HTERT RPE-1 (cell line): ENCODE data around the gene GABRG2.
"Not testable (repeated sequence)": the region's sequence is repeated elsewhere in the genome, so short reads cannot be mapped to it uniquely, and the experiment has no call there.

Source experiments
- in situ Hi-C: fragments of 300-500 bp; cut with MboI; formaldehyde crosslinking; loops from 4 replicates; pipeline ENCODE4 v1.14.3; 2020; ENCODE audit warnings: low sequenced_read_pairs

GABRG2 gene

GRCh38 chr5:162067655-162068411, at the start of gene GABRG2:
TSS of gene GABRG2 (plus strand) at chr5:162067773. CDS start at chr5:162068000, 227 bp downstream.
- in situ Hi-C loops: no loop called here

GRCh38 chr5:162025312-162025711, 42.3 kb upstream of the GABRG2 start:
- in situ Hi-C loops: no loop called here

GRCh38 chr5:162026803-162027202, 40.8 kb upstream of the GABRG2 start:
- in situ Hi-C loops: no loop called here

GRCh38 chr5:162037431-162037830, 30.1 kb upstream of the GABRG2 start:
- in situ Hi-C loops: no loop called here

- in situ Hi-C loops: no loop called here
These were observed 20.3 kb upstream of the GABRG2 start for GRCh38 chr5:162047279-162047678.

- in situ Hi-C loops: no loop called here
These were observed 14.9 kb upstream of the GABRG2 start for GRCh38 chr5:162052676-162053075.

GRCh38 chr5:162055095-162055494, 12.5 kb upstream of the GABRG2 start:
- in situ Hi-C loops: not testable (repeated sequence)

GRCh38 chr5:162067162-162067561, 411 bp upstream of the GABRG2 start:
- in situ Hi-C loops: no loop called here

GRCh38 chr5:162068412-162068811, 839 bp downstream of the GABRG2 start:
- in situ Hi-C loops: no loop called here

- in situ Hi-C loops: no loop called here
These were observed 1.4 kb downstream of the GABRG2 start for GRCh38 chr5:162068936-162069335.

- in situ Hi-C loops: no loop called here
These were observed 11.2 kb downstream of the GABRG2 start for GRCh38 chr5:162078805-162079204.

GRCh38 chr5:162091336-162091735, 23.8 kb downstream of the GABRG2 start:
- in situ Hi-C loops: no loop called here

- in situ Hi-C loops: no loop called here
These were observed 28.9 kb downstream of the GABRG2 start for GRCh38 chr5:162096448-162096847.

- in situ Hi-C loops: no loop called here
These were observed 40.0 kb downstream of the GABRG2 start for GRCh38 chr5:162107591-162107990.

- in situ Hi-C loops: no loop called here
These were observed 52.2 kb downstream of the GABRG2 start for GRCh38 chr5:162119801-162120200.

- in situ Hi-C loops: no loop called here
These were observed 60.5 kb downstream of the GABRG2 start for GRCh38 chr5:162128117-162128516.

GRCh38 chr5:162132348-162132747, 64.8 kb downstream of the GABRG2 start:
- in situ Hi-C loops: no loop called here

GRCh38 chr5:162139190-162139589, 71.6 kb downstream of the GABRG2 start:
- in situ Hi-C loops: no loop called here

- in situ Hi-C loops: no loop called here
These were observed 86.7 kb downstream of the GABRG2 start for GRCh38 chr5:162154242-162154641.

GRCh38 chr5:162160401-162160800, 92.8 kb downstream of the GABRG2 start:
- in situ Hi-C loops: no loop called here

- in situ Hi-C loops: no loop called here
These were observed 96.1 kb downstream of the GABRG2 start for GRCh38 chr5:162163663-162164062.

- in situ Hi-C loops: no loop called here
These were observed 106.9 kb downstream of the GABRG2 start for GRCh38 chr5:162174358-162174974.
